AG09309 (cell line): Measurements from ENCODE around the gene ZBTB39.
"Not testable (repeated sequence)": the region's sequence is repeated elsewhere in the genome, so short reads cannot be mapped to it uniquely, and the experiment has no call there.

Source experiments
- DNase-seq: peaks from one replicate; pipeline ENCODE4 v3.0.0-alpha.2; 2010; ENCODE audit warnings: low read depth
- H3K4me3 ChIP-seq: 2 replicates; pipeline ENCODE4 v1.5.1; 2011; ENCODE audit warnings: mild to moderate bottlenecking, low read depth, low read length, moderate library complexity; ENCODE audit not compliant: control insufficient read depth
- CTCF ChIP-seq: IDR thresholded peaks from 2 replicates; pipeline ENCODE4 v1.5.1; 2011; ENCODE audit warnings: mild to moderate bottlenecking, low read depth, low read length, inconsistent platforms; ENCODE audit not compliant: insufficient read depth, control insufficient read depth; ENCODE audit errors: missing control alignments

The ZBTB39 gene

GRCh38 chr12:56980941-56981530 is 25.3 kb downstream of the ZBTB39 start:
- no peak for TF ChIP-seq CTCF
- no peak overlapping the region for H3K4me3 ChIP-seq
- no peak for DNase-seq

- no peak for TF ChIP-seq CTCF
- DNase-seq, result no peak
- H3K4me3 ChIP-seq, result no peak overlapping the region
Measured at GRCh38 chr12:56980268-56980667, 26.1 kb downstream of the ZBTB39 start.

DNA sequence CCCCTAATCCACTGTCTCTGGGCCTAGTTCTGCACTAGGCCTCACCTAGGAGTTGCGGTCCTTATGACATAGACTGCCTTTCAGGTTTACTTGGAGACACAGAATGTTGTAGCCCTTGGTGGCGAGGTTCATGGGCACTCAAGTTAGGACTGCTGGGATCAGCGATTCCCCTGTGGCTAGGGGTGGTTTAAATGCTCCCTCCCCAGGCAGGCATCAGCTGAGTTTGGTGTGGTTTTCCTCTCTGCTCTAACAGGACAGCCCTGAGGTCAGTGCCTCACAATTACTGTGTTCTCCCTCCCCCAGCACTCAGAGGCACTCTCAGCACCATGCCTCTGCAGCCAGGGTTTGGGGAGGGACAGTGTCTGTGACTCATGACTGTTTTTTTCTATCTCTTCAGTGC is 26.7 kb downstream of the ZBTB39 start:
- TF ChIP-seq CTCF, result no peak
- H3K4me3 ChIP-seq, result no peak overlapping the region
- no peak for DNase-seq

- no peak for TF ChIP-seq CTCF
- no peak for DNase-seq
Measured at GRCh38 chr12:56978397-56979138, 27.8 kb downstream of the ZBTB39 start.

GRCh38 chr12:56977361-56977760 is 29.0 kb downstream of the ZBTB39 start:
- DNase-seq, H3K4me3 ChIP-seq: not testable (repeated sequence)

More at GRCh38 chr12:56978397-56979138, 27.8 kb downstream of the ZBTB39 start:
- H3K4me3 ChIP-seq, result no peak overlapping the region

GRCh38 chr12:56974224-56974623 is 32.1 kb downstream of the ZBTB39 start:
- DNase-seq, H3K4me3 ChIP-seq: not testable (repeated sequence)

DNA sequence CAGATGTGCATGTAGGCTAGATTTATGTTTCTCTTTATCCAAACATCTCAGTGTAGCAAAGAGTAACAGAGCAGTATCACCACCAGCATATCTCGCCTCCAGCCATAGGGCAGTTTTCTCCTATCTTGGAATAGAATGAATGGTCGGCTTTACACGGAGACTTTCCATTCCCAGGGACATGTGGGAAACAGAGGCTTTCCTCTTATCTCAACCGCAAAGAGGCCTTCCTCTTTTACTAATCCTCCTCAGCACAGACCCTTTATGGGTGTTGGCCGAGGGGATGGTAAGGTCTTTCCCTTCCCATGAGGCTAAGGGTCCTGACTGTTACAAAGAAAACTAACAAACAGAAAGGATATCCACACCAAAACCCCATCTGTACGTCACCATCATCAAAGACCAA is 37.4 kb downstream of the ZBTB39 start:
- not testable (repeated sequence) for DNase-seq, H3K4me3 ChIP-seq

DNA sequence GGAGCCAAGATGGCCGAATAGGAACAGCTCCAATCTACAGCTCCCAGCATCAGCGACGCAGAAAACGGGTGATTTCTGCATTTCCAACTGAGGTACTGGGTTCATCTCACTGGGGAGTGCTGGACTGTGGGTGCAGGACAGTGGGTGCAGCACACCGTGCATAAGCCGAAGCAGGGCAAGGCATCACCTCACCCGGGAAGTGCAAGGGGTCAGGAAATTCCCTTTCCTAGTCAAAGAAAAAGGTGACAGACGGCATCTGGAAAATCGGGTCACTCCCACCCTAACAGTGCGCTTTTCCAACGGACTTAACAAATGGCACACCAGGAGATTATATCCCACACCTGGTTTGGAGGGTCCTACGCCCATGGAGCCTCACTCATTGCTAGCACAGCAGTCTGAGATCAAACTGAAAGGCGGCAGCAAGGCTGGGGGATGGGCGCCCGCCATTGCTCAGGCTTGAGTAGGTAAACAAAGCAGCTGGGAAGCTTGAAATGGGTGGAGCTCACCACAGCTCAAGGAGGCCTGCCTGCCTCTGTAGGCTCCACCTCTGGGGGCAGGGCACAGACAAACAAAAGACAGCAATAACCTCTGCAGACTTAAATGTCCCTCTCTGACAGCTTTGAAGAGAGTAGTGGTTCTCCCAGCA is 40.2 kb downstream of the ZBTB39 start:
- not testable (repeated sequence) for H3K4me3 ChIP-seq

DNA sequence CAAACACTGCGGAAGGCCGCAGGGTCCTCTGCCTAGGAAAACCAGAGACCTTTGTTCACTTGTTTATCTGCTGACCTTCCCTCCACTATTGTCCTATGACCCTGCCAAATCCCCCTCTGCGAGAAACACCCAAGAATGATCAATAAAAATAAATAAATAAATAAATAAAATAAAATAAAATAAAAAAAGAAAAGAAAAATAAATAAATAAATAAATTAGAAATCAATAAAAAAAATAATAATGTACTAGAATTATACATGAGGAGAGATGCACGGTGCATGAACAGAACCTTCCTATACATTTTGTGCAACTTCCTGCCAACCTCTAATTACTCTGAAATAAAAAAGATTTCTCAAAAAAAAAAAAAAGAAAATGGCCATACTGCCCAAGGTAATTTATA is 41.2 kb downstream of the ZBTB39 start:
- H3K4me3 ChIP-seq, DNase-seq: not testable (repeated sequence)

More for the DNA sequence above, 40.2 kb downstream of the ZBTB39 start:
- DNase-seq, result not testable (repeated sequence)

DNA sequence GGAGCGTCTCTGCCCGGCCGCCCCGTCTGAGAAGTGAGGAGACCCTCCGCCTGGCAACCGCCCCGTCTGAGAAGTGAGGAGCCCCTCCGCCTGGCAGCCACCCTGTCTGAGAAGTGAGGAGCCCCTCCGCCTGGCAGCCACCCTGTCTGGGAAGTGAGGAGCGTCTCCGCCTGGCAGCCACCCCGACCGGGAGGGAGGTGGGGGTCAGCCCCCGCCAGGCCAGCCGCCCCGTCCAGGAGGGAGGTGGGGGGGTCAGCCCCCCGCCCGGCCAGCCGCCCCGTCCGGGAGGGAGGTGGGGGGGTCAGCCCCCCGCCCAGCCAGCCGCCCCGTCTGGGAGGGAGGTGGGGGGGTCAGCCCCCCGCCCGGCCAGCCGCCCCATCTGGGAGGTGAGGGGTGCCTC is 42.8 kb downstream of the ZBTB39 start:
- not testable (repeated sequence) for H3K4me3 ChIP-seq, DNase-seq

DNA sequence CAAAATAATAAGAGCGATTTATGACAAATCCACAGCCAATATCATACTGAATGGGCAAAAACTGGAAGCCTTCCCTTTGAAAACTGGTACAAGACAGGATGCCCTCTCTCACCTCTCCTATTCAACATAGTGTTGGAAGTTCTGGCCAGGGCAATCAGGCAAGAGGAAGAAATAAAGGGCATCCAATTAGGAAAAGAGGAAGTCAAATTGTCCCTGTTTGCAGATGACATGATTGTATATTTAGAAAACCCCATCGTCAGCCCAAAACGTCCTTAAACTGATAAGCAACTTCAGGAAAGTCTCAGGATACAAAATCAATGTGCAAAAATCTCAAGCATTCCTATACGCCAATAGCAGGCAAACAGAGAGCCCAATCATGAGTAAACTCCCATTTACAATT is 44.1 kb downstream of the ZBTB39 start:
- not testable (repeated sequence) for DNase-seq, H3K4me3 ChIP-seq
